HepG2 (cell line): ENCODE results near the gene MYO5A. TPM values are rescaled to one million over a fixed set of nuclear protein-coding genes. Genes with fewer than 3 reads are reported as not detected.

Experiments
- ATAC-seq: fragments of 200-7000 bp; cut with Tn5 transposase; 3 replicates; pipeline ENCODE4 v1.9.1; 2020; ENCODE audit warnings: mild to moderate bottlenecking, moderate library complexity
- Bru-seq: library from RNA; stranded (reverse); fragments of 400-500 nt; gene quantifications from one replicate; lab custom pipeline; 2021; lab: Mats Ljungman, UMichigan
- BruChase-seq, 2 experiments: library from RNA; stranded (reverse); fragments of 400-500 nt; gene quantifications; one replicate each; lab custom pipeline; 2021; lab: Mats Ljungman, UMichigan
- BruUV-seq: library from RNA; stranded (reverse); fragments of 400-500 nt; replicated peaks from 2 replicates; lab custom pipeline; 2021; lab: Mats Ljungman, UMichigan
- CTCF ChIA-PET: fragments of 300-600 bp; formaldehyde crosslinking; extraction: SDS; loops from one replicate; lab custom pipeline; 2021; ENCODE audit warnings: low total read pairs, inconsistent platforms, low intra/inter-chr PET ratio; lab: Yijun Ruan, JAX
- POLR2A ChIA-PET: fragments of 350-600 bp; sonication (Branson Sonifier 250); formaldehyde crosslinking; loops from one replicate; lab custom pipeline; 2020; ENCODE audit warnings: antibody characterized with exemption, inconsistent platforms; lab: Yijun Ruan, JAX
- DNase-seq: peaks from one replicate; pipeline ENCODE4 v3.0.0-alpha.2; 2015; ENCODE audit warnings: low spot score
- FAIRE-seq: peaks from 3 replicates; lab custom pipeline; 2011; peaks lifted over from hg19 to GRCh38; lab: Jason Lieb, UNC
- H2AFZ ChIP-seq: one replicate; pipeline ENCODE4 v1.6.1; 2011; ENCODE audit warnings: low read length, inconsistent platforms
- H3K27ac ChIP-seq: fragments of 300-600 bp; 3 replicates; pipeline ENCODE4 v1.8.0; 2011; ENCODE audit warnings: mixed run types, mild to moderate bottlenecking, mixed read lengths, low read length, inconsistent platforms; ENCODE audit not compliant: insufficient read depth; ENCODE audit errors: extremely low read length
- H3K27me3 ChIP-seq, 2 experiments: fragments of 200-600 bp in 1 of 2; 2 replicates in 1 of 2; 3 replicates in 1 of 2; pipeline versions ENCODE4 v1.6.0 to v1.8.0; 2011; ENCODE audit warnings: low read length in 2 of 2, mild to moderate bottlenecking in 2 of 2, moderate library complexity in 2 of 2, inconsistent platforms in 1 of 2; ENCODE audit not compliant: insufficient read depth in 2 of 2, control insufficient read depth in 1 of 2
- H3K36me3 ChIP-seq, 2 experiments: fragments of 200-600 bp in 1 of 2; replicated peaks in 1 of 2; 2 replicates in 1 of 2; 3 replicates in 1 of 2; pipeline versions ENCODE4 v1.5.1 to v1.8.0; 2011; ENCODE audit warnings: low read length in 2 of 2, inconsistent platforms in 1 of 2; ENCODE audit not compliant: insufficient read depth in 2 of 2, control insufficient read depth in 1 of 2
- H3K4me1 ChIP-seq: 2 replicates; pipeline ENCODE4 v1.5.1; 2012; ENCODE audit warnings: low read length, inconsistent platforms; ENCODE audit not compliant: insufficient read depth
- H3K4me2 ChIP-seq: 2 replicates; pipeline ENCODE4 v1.6.0; 2011; ENCODE audit warnings: low read depth, low read length, inconsistent platforms
- H3K4me3 ChIP-seq, 3 experiments: fragments of 200-600 bp in 1 of 3; sonication (generic), shearing (Covaris generic) in 1 of 3; replicated peaks in 1 of 3; 2 replicates each; pipeline ENCODE4 v1.5.1; 2011 to 2016; ENCODE audit warnings: low read length in 3 of 3, inconsistent platforms in 2 of 3, low read depth in 2 of 3, mild to moderate bottlenecking in 2 of 3, control low read depth in 1 of 3, mixed read lengths in 1 of 3; ENCODE audit not compliant: insufficient read depth in 1 of 3
- H3K79me2 ChIP-seq: one replicate; pipeline ENCODE4 v1.6.1; 2011; ENCODE audit warnings: low read length, inconsistent platforms; ENCODE audit not compliant: insufficient read depth
- H3K9ac ChIP-seq: 2 replicates; pipeline ENCODE4 v1.6.0; 2011; ENCODE audit warnings: mild to moderate bottlenecking, low read depth, low read length, inconsistent platforms; ENCODE audit not compliant: insufficient read depth
- H3K9me3 ChIP-seq: 2 replicates; pipeline ENCODE4 v1.5.1; 2012; ENCODE audit warnings: mild to moderate bottlenecking, low read length
- H4K20me1 ChIP-seq: 2 replicates; pipeline ENCODE4 v1.6.0; 2011; ENCODE audit warnings: inconsistent platforms, mild to moderate bottlenecking, low read length, moderate library complexity; ENCODE audit not compliant: insufficient read depth
- BCL3 ChIP-seq: sonication (generic); formaldehyde crosslinking; IDR thresholded peaks from 2 replicates; pipeline ENCODE4 v1.5.1; 2020; ENCODE audit warnings: mild to moderate bottlenecking, missing genetic modification reagents, moderate library complexity
- CREM ChIP-seq, 2 experiments: sonication (generic) in 1 of 2; formaldehyde crosslinking in 1 of 2; IDR thresholded peaks; 2 replicates each; pipeline versions ENCODE4 v1.4.0 to v1.6.1; 2016 to 2020; ENCODE audit warnings: antibody characterized with exemption in 1 of 2, mild to moderate bottlenecking in 1 of 2, missing genetic modification reagents in 1 of 2
- HNRNPL ChIP-seq: fragments of 200-400 bp; formaldehyde crosslinking; IDR thresholded peaks from 2 replicates; pipeline ENCODE4 v1.6.1; 2017; ENCODE audit warnings: mild to moderate bottlenecking, low read depth, low read length
- NR0B2 ChIP-seq: sonication (generic); formaldehyde crosslinking; IDR thresholded peaks from 2 replicates; pipeline ENCODE4 v1.4.0; 2020; ENCODE audit warnings: mild to moderate bottlenecking, missing genetic modification reagents
- PPARG ChIP-seq: conservative IDR thresholded peaks from 2 replicates; pipeline ENCODE4 v1.6.1; 2016; ENCODE audit warnings: missing biosample characterization, missing genetic modification reagents
- SP4 ChIP-seq: sonication (generic); formaldehyde crosslinking; IDR thresholded peaks from 2 replicates; pipeline ENCODE4 v1.8.1; 2023; ENCODE audit warnings: mild to moderate bottlenecking, missing genetic modification reagents
- SPEN ChIP-seq: sonication (generic); formaldehyde crosslinking; IDR thresholded peaks from 2 replicates; pipeline ENCODE4 v1.5.1; 2020; ENCODE audit warnings: low read depth, mild to moderate bottlenecking, missing genetic modification reagents
- TOPORS ChIP-seq: sonication (generic); formaldehyde crosslinking; IDR thresholded peaks from 2 replicates; pipeline ENCODE4 v1.8.0; 2023; ENCODE audit warnings: mild to moderate bottlenecking, missing genetic modification reagents
- ZNF574 ChIP-seq: sonication (generic); formaldehyde crosslinking; IDR thresholded peaks from 2 replicates; pipeline ENCODE4 v1.4.0; 2020; ENCODE audit warnings: missing genetic modification reagents
- ZNF691 ChIP-seq: sonication (generic); formaldehyde crosslinking; IDR thresholded peaks from 2 replicates; pipeline ENCODE4 v1.4.0; 2020; ENCODE audit warnings: missing genetic modification reagents, low read depth, mild to moderate bottlenecking, borderline replicate concordance
- WGBS: methylation state at CpG from one replicate; pipeline ENCODE4 v1.1.6; 2017; ENCODE audit warnings: low lambda C conversion rate; 5-methylcytosine and 5-hydroxymethylcytosine counted together
- in situ Hi-C: cut with HindIII; loops from 2 replicates; pipeline ENCODE4 v1.10.0; 2017; ENCODE audit warnings: low pct_unique_long_range_greater_than_20kb; ENCODE audit not compliant: extremely low pct_ligation_motif_present
- intact Hi-C: fragments of 100-400 bp; cut with micrococcal nuclease; formaldehyde crosslinking; loops from one replicate; pipeline ENCODE4 v1.10.0; 2022; ENCODE audit not compliant: unreplicated experiment
- long read RNA-seq, 2 experiments: library from RNA in 1 of 2; library from polyadenylated mRNA in 1 of 2; stranded (forward) in 1 of 2; unstranded in 1 of 2; transcript quantifications; one replicate each; pipeline ENCODE4 v2.0.0, GENCODE V29; 2019 to 2022
- polyA minus RNA-seq, 3 experiments: library from RNA; depleted of rRNA, polyadenylated mRNA; stranded (reverse); fragments of >200 nt; gene quantifications; 2 replicates each; pipeline ENCODE4 v1.2.3, GENCODE V29; 2011; ENCODE audit warnings: low replicate concordance in 1 of 3
- polyA plus RNA-seq, 8 experiments: library from polyadenylated mRNA; depleted of rRNA in 3 of 8; stranded (reverse) in 7 of 8; unstranded in 1 of 8; fragments of >200 nt; fragmentation: Illumina TruSeq in 4 of 8; extraction: Trizol in 4 of 8; gene quantifications; 2 replicates each; pipeline versions ENCODE4 v1.2.1 to v1.2.3, GENCODE V29; 2011 to 2016; ENCODE audit warnings: low read depth in 4 of 8, missing spikeins in 1 of 8, mixed read lengths in 1 of 8; ENCODE audit not compliant: insufficient read depth in 1 of 8
- total RNA-seq, 5 experiments: library from RNA; depleted of rRNA; stranded (reverse); fragments of >200 nt; fragmentation: Illumina TruSeq; extraction: Trizol; gene quantifications; 2 replicates each; pipeline ENCODE4 v1.2.3, GENCODE V29; 2016; ENCODE audit warnings: low read depth in 1 of 5

The MYO5A gene
- total RNA-seq (2016; rRNA removed; fragmentation: Illumina TruSeq; extraction: Trizol) = 4.8 and 9.4 TPM in 2 replicates
- 0.91 and 1.9 TPM in 2 replicates for total RNA-seq (2016; cell fraction: cytosol; rRNA removed; fragmentation: Illumina TruSeq; extraction: Trizol; ENCODE audit: low read depth)
- 4.2 and 6.7 TPM in 2 replicates for total RNA-seq (2016; cell fraction: insoluble cytoplasmic fraction; rRNA removed; fragmentation: Illumina TruSeq; extraction: Trizol)
- total RNA-seq (2016; cell fraction: membrane; rRNA removed; fragmentation: Illumina TruSeq; extraction: Trizol) = 3.0 and 3.6 TPM in 2 replicates
- 4.6 and 5.9 TPM in 2 replicates for total RNA-seq (2016; cell fraction: nucleus; rRNA removed; fragmentation: Illumina TruSeq; extraction: Trizol)
- polyA plus RNA-seq (2011; rRNA removed) = 2.7 and 2.8 TPM in 2 replicates
- polyA plus RNA-seq (2011; cell fraction: cytosol; rRNA removed) = 2.1 and 2.8 TPM in 2 replicates
- polyA plus RNA-seq (2011; cell fraction: nucleus; rRNA removed) = 2.8 and 3.8 TPM in 2 replicates
- 1.3 and 1.5 TPM in 2 replicates for polyA plus RNA-seq (2012)
- 0.27 and 0.34 TPM in 2 replicates for polyA plus RNA-seq (2016; cell fraction: cytosol; fragmentation: Illumina TruSeq; extraction: Trizol; ENCODE audit: low read depth)
- 3.4 and 4.6 TPM in 2 replicates for polyA plus RNA-seq (2016; cell fraction: insoluble cytoplasmic fraction; fragmentation: Illumina TruSeq; extraction: Trizol; ENCODE audit: low read depth)
- 0.93 and 1.1 TPM in 2 replicates for polyA plus RNA-seq (2016; cell fraction: membrane; fragmentation: Illumina TruSeq; extraction: Trizol; ENCODE audit: low read depth)
- polyA plus RNA-seq (2016; cell fraction: nucleus; fragmentation: Illumina TruSeq; extraction: Trizol; ENCODE audit: insufficient read depth, low read depth) = 4.0 and 5.1 TPM in 2 replicates
- 9.6 and 27.2 TPM in 2 replicates for polyA minus RNA-seq (2011; rRNA and poly(A)+ RNA removed; ENCODE audit: low replicate concordance)
- 2.6 and 5.5 TPM in 2 replicates for polyA minus RNA-seq (2011; cell fraction: cytosol; rRNA and poly(A)+ RNA removed)
- polyA minus RNA-seq (2011; cell fraction: nucleus; rRNA and poly(A)+ RNA removed) = 5.7 and 8.0 TPM in 2 replicates
- Bru-seq, nascent RNA = percentile 41 among the genes with signal in this experiment
- BruChase-seq, experiment 1, labeled RNA remaining after a 6-hour chase = percentile 45 among the genes with signal in this experiment
- BruChase-seq, experiment 2, labeled RNA remaining after a 2-hour chase = percentile 40 among the genes with signal in this experiment
- long read RNA-seq, experiment 1, partial matches to known transcripts = 1 of 1 reads
- long read RNA-seq, experiment 1, other reads (novel, unspliced or antisense) = 0 of 1 reads
- long read RNA-seq, experiment 2, partial matches to known transcripts = 0 of 5 reads
- long read RNA-seq, experiment 2, other reads (novel, unspliced or antisense) = 5 of 5 reads

GRCh38 chr15:52528564-52529340 lies at the start of gene MYO5A:
MYO5A (minus strand) TSS chr15:52528880; CDS start chr15:52528806, 74 bp downstream.
- no peaks in the 10 kb centered on the region for H4K20me1 ChIP-seq
- H3K4me2 ChIP-seq = peak within 1 kb of the TSS; percentile 92
- 0% methylated on average over 5 of the region's 103 CpGs for whole genome bisulfite sequencing
- intact Hi-C loops = loop anchor here (10.0 kb wide), 2 partner anchors 146 to 206 kb away; partner anchors contain the start of gene ATOSA
- CTCF ChIA-PET = no interaction called here
- no peaks in the 10 kb centered on the region for H3K9me3 ChIP-seq
- FAIRE-seq = no peak
- peaks cover 3 to 42% of the 10 kb centered on the region in 2 experiments; a peak in 4 of 5 replicates for H3K27me3 ChIP-seq
- H2AFZ ChIP-seq = peak within 1 kb of the TSS; percentile 39
- in situ Hi-C loops = no loop called here
- DNase-seq = peak; percentile 15
- no peaks in the 10 kb centered on the region for H3K36me3 ChIP-seq
- peaks cover 23% of the 10 kb centered on the region for H3K4me1 ChIP-seq
- POLR2A ChIA-PET = interaction anchor here (1.0 kb wide), 1 partner anchor 40 kb away, joined by 4 read pairs; no protein-coding TSS in a partner anchor
- ATAC-seq = peak; percentile 95
- no TSS peak for BruUV-seq
- H3K4me3 ChIP-seq = peak within 1 kb of the TSS; percentile 71 to 78 (median 76); a peak in 5 of 6 replicates
- peak within 1 kb of the TSS; percentile 56; the same call in 1 of the 2 replicates for H3K9ac ChIP-seq
- H3K27ac ChIP-seq = no peak within 1 kb of the TSS
- H3K79me2 ChIP-seq = no peaks in the 10 kb centered on the region
- peak; percentile 26; the same call in 1 of the 2 replicates for TF ChIP-seq SPEN
- peak; percentile 61; the same call in 1 of the 2 replicates for TF ChIP-seq ZNF574 (CRISPR knock-in tag)
- TF ChIP-seq HNRNPL = no peak
- TF ChIP-seq BCL3 = 0 out of 2 replicates have a peak, but pooled peaks have one; percentile 39
- TF ChIP-seq SP4 (CRISPR knock-in tag) = peak; percentile 23; the same call in 1 of the 2 replicates
- no peak for TF ChIP-seq CREM (IDR thresholded peaks at IDR 0.05)
- TF ChIP-seq CREM (CRISPR knock-in tag; IDR thresholded peaks at IDR 0.05) = no peak
- 0 out of 2 replicates have a peak, but pooled peaks have one; percentile 50 for TF ChIP-seq TOPORS (CRISPR knock-in tag)
- TF ChIP-seq ZNF691 (CRISPR knock-in tag) = 0 out of 2 replicates have a peak, but pooled peaks have one; percentile 30
- TF ChIP-seq PPARG (CRISPR knock-in tag) = no peak
- TF ChIP-seq NR0B2 (CRISPR knock-in tag) = no peak
